Measurements from ENCODE around the gene PNISR.

Gene PNISR

DNA sequence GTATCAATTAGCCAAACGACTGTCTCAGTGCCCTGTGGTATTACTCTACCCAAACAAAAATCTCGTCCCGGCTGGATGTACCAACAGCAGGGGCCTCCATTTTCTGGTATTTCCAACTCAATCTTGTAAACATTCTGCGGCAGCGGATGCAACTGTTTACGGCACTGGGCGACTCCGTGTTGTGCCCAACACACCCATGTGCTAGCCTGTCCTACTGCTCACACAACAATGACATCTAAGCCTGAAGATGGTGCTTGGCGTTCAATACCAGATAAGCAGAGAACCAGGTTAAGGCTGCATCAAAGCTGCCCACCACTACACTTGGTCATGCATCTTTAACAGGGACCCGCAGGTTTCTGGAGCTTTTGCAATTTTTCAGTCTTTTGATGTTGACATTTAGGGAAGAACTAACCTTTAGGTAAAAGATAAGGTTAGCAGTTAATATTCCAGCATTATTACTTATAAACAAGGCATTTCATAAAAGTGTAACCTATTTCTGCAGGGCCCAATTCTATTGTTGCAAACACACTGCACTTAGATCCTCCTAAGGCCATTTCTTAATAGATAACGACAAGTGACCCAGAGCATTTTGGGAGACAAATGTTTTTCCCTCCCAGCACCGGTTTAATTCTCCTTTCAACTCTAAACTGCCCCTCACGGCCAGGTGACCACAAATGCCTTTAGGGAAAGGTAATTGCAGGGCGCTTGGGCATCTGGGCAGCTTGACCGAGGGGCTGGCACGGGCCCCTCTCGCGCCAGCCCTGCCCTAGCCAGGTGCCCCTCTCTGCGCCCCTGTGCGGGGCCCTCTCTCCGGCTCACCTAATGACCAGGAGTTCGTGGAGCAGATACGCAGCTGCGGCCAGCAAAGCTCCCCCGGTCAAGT lies 76.6 kb downstream of the PNISR start:
- TF ChIP-seq, protein P1, sequence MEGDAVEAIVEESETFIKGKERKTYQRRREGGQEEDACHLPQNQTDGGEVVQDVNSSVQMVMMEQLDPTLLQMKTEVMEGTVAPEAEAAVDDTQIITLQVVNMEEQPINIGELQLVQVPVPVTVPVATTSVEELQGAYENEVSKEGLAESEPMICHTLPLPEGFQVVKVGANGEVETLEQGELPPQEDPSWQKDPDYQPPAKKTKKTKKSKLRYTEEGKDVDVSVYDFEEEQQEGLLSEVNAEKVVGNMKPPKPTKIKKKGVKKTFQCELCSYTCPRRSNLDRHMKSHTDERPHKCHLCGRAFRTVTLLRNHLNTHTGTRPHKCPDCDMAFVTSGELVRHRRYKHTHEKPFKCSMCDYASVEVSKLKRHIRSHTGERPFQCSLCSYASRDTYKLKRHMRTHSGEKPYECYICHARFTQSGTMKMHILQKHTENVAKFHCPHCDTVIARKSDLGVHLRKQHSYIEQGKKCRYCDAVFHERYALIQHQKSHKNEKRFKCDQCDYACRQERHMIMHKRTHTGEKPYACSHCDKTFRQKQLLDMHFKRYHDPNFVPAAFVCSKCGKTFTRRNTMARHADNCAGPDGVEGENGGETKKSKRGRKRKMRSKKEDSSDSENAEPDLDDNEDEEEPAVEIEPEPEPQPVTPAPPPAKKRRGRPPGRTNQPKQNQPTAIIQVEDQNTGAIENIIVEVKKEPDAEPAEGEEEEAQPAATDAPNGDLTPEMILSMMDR (conservative IDR thresholded peaks at IDR 0.05; ENCODE audit: low read depth, low read length): no peak
- H2AFZ ChIP-seq (ENCODE audit: low read depth): no peak overlapping the region
- H4K20me1 ChIP-seq (ENCODE audit: insufficient read depth): no peaks in the 10 kb centered on the region
- no peaks in the 10 kb centered on the region for H3K36me3 ChIP-seq (ENCODE audit: insufficient read depth)
- H3K79me2 ChIP-seq (ENCODE audit: insufficient read depth, low read depth): no peaks in the 10 kb centered on the region
- H3K27ac ChIP-seq: no peak overlapping the region
- no peak overlapping the region for H3K9ac ChIP-seq
- H3K4me2 ChIP-seq: no peak overlapping the region
- H3K4me1 ChIP-seq (ENCODE audit: low read depth, poor library complexity, severe bottlenecking): no peaks in the 10 kb centered on the region
- no peak overlapping the region for H3K4me3 ChIP-seq (IDR thresholded peaks at IDR 0.05; ENCODE audit: insufficient read depth, low read depth, low read length)
- H3K27me3 ChIP-seq (ENCODE audit: insufficient read depth, low read depth): no peaks in the 10 kb centered on the region
